GM18526 (cell line): ENCODE results near the gene MED12L.

Experiments
- POLR2A ChIP-seq: IDR thresholded peaks from 3 replicates; pipeline ENCODE4 v1.6.1; 2011; ENCODE audit not compliant: insufficient read length; ENCODE audit errors: extremely low read depth

The MED12L gene

DNA sequence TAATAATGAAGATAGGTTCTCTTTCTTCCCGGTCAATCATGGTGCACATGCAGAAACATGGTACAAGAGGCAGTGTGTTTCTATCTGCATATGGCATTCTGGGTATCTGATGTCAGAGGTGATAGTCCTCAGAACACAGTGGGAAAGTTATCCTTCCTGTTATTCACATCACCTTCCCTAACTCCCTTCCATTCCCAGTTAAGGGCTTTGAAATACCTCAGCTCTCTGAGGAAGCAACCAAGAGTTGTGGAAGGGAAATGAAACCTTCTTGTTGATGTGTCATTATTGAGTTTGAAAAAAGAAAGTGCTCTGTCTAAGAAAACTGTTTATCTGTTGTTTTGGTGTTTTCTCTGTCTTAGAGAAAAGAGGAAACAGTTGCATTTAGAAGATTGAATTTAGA is 265.8 kb downstream of the MED12L start:
- no peak for TF ChIP-seq POLR2A

DNA sequence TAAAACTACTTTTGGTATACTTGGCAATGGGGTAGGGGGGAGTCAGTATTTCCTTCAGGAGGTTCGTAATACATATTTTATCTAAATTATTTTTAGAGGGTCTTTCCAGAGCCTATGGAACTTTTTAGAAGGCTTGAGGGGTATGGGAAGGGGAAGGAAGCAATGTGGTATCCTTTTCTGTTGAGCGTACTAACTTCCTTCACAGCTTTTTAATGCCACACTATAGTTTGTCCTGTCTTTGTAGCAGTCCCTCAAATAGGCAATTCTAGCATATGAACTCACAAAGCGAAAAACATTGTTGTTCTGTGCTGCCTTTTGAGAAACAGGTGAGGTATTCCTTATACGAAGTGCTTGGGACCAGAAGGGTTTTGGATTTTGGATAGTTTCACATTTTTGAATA is 266.2 kb downstream of the MED12L start:
- TF ChIP-seq POLR2A = no peak

DNA sequence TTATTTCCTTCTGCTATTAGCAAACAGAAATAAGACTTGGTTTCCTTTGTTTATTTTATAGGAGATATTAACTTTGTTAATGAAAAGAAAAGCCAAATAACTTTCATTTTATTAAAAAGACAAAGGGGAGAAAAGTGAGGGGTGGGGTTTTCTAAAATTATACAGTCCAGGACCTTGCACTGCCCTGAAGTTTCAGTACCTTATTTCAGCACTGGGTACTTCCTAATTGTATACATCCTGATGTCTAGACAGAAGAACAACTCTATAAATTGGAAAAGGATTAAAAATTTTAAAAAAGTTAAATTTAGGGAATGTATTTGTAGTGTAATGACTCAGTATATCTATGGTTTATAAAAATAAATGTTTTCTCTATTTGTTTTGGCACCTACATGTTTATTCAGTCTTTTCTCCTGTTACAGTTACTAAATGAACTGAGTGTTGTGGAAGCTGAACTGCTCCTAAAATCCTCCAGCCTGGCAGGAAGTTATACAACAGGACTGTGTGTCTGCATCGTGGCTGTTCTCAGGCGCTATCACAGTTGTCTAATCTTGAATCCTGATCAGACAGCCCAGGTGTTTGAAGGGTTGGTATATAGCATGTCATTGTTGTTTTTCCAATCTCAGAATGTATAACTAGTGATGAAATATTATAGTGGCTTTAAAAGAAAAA is 271.5 kb downstream of the MED12L start:
- TF ChIP-seq POLR2A = no peak

DNA sequence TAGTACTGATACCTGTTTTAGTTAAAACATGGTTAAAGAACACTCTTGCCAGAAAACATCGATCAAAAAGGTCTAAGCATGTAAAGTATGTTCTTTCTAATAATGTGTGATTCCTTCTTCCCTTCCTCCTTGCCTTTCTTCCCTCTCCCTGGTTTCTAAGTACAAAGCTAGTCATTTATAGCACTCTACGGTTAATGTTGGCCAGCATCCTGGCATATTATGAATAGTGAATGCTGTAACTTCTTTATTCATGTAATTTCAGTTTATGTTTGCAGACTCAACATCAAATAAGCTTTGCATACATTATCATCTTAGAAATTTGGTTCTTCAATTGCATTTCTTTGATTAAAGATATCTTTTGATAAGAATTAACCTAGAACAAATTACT is 272.0 kb downstream of the MED12L start:
- no peak for TF ChIP-seq POLR2A

DNA sequence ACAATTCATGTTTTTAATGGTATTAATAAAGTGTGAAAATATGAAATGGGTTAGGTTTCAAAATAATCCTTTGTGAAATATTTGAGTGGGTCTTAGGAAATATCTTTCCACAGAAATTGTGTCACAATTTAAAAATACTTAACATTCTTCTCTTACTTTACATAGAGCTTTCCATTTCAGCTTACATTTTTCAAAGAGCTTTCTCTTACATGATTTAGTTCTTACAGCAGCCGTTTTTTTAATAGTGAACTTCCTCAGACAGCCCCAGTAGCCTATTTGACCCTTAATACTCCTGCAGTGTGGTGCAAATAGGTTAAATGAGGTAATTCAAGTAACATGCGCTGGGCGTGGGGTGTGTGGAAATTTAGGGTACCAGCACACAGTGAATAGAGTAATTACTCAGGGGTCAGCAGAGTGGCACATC is 277.3 kb downstream of the MED12L start:
- no peak for TF ChIP-seq POLR2A

DNA sequence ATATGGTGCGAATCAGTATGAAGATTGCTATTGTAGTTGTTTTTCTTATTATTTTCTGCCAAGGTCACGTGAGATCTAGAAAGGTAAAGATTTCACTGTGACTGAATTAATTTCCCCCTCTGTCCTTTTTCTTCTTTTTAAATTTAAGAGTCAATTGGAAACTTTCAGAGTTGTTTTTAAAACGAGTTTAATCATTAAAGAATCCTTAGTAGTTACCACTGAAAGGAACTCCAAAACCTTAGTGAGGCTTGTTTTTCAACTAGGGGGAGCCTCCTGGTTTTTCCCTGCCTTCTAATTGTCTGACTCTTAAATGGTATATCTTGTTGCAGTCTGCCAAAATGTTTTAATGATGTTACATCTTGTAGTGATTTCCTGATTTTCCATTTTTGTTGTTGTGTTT is 281.5 kb downstream of the MED12L start:
- no peak for TF ChIP-seq POLR2A

DNA sequence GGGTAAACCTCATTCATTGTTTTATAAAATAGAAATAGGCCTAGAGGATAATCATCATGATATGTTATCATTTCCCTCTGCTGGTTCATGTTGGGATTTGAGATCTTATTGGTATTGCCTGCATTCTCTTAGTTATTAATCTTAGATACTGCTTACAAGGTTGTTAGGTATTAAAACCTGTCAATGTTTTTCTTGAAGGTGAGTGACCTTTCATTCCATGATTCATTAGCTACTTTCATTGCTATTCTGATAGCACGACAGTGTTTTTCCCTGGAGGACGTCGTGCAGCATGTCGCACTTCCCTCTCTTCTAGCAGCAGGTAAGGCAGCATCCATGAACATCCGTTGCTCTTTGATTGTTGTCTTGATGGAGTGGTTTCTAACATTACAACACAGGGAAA is 282.0 kb downstream of the MED12L start:
- TF ChIP-seq POLR2A = no peak

DNA sequence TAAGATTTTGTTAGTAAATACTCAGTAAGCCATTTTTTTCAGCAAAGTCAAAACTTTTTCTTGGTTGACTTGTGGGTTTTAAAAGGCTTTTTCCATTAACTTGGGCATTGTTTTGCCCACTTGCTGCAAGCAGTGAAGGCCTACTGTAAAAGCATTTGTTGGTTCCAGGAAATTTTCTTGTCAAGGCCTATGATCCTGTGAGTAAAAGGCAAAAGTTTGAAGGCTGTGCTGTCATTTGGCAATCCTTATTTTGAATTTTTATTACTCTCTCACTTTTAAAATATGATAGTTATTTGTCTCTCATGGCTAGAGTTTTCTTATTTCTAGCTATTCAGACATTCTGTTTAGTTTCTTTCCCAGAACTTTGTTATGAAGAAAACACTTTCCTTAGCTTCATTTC is 286.1 kb downstream of the MED12L start:
- TF ChIP-seq POLR2A = no peak

DNA sequence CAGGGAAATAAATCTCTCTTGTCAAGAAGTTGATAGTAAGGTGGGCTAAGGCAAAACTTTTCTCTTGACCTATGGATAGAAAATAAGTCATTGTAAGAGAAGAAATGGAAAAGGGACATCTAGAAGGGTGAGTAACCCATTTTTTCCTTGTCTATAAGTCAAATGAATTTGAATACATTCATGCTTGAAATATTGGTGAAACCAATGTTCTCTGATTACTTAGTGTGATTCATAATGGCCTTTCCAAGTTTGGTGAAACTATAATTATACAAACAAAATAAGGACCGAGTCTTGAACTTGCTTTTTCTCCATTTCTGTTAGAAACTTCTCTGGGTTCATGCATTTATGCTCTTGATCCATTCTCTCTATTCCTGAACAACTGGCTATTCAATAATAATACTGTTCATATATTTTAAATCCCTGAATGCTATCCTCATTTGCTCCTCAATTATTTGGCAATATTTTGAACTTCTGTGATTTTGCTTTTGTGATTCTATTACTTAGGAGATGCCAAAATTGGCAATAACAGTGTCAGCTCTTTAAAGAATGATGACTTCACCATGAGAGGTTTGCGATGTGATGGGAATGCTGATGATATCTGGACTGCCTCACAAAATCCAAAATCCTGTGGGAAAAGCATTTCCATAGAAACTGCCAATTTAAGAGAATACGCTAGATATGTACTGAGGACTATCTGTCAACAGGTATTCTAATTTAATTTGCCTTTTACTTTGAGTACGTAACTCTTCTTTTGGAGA is 286.8 kb downstream of the MED12L start:
- TF ChIP-seq POLR2A = no peak

DNA sequence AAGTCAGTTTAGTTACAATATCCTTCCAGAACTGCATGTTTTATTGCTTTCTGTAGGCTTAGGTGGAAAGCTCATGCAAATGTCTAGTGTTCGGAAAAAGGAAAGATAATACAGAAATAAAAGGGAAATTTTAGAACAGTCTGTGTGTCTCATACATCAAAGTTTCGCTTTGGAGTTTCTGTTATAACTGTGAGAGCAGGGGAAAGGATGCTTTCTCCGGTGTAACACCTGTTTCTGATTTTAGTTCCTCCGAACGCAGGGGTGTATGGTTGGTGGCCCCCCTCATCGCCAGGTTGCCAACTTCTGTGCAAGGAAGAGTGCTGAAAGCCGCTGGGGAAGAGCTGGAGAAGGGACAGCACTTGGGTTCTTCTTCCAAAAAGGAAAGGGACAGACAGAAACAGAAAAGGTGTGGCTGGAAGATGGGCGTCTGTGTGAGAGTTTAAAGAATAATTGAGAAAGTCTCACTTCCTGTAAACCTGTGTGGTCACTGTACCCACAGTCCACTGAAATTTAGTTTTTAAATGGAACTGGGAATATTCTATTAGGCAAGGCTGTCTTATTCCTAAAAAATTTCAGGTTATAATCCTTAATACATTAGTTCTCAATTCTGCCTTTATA is 292.4 kb downstream of the MED12L start:
- no peak for TF ChIP-seq POLR2A

DNA sequence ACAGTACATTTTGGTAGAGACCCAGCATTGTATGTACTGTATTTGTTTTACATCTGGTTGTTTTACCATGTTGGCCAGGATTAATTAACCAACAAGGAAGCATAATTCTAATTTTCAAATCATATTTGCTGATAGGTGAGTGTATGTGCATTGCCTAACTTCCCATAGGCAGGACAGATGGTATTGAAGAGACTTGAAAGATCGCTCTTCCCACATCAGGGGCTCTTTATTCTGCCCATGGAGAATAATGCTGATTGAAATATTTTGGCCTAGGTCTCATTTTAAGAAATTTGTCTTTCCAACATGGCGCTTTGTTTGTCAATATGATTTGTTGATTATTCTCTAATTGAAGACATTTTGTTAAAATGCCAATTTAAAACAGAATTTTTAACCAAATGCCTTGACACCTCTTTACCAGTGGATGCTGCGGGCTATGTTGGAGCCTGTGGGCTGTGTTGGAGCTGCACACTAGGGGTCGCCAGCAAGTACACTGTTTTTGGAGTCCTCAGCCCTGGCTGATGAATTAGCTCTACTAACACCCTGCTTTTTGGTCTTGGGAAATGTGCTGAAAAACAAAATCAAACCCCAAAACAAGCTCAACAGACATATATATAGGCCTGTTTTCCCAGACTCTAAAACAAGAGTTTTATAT is 293.7 kb downstream of the MED12L start:
- no peak for TF ChIP-seq POLR2A

DNA sequence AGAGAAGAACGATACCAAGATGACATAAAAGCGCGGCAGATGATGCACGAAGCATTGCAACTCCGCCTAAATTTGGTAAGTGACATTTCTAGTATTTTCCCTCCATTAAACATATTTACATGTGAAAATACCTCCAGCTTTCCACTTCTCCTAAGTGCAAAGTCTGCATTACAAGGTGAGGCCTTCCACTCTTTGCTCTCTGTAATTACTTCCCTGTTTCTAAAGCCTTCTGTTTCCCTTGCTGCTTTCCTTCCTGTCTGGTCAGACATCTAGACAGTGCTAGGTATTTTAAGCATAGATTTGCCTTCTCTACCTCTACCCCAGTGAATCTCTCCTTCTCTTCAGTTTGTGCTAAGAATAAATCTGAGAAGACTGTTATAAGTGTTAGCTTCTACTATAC is 297.2 kb downstream of the MED12L start:
- no peak for TF ChIP-seq POLR2A

DNA sequence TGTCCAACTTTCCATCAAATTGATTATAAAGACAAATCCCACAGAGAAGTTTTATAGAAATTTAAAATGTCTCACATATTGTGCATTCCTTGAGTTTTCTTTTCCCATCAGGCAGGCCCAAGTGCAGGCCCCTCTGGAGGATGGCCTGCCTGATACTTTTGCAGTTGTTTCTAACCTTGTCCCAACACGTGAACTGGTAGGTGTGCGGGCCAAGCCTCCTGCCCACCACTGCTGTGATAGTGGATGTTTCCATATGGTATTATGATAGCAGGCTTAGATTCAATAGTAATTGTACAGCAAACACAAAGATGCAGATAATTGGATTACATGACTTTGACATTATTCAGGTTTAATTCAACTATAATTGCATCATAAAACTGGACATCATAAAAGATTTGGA is 297.6 kb downstream of the MED12L start:
- TF ChIP-seq POLR2A = no peak

DNA sequence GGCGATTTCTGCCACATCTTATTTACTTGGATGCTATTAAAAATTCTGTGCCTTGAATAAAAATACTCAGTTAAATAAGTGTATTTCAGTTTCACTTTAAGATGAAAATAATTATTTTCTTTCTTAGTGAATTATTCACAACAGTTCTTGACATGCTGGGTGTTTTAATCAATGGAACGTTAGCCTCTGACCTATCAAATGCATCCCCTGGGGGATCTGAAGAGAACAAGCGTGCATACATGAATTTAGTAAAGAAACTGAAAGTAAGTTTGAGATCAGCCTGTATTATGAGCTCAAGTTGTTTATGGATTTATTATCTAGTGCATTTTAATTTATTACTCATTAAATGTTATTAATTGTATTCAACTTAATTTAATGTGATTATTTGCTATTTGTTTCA is 298.5 kb downstream of the MED12L start:
- no peak for TF ChIP-seq POLR2A

DNA sequence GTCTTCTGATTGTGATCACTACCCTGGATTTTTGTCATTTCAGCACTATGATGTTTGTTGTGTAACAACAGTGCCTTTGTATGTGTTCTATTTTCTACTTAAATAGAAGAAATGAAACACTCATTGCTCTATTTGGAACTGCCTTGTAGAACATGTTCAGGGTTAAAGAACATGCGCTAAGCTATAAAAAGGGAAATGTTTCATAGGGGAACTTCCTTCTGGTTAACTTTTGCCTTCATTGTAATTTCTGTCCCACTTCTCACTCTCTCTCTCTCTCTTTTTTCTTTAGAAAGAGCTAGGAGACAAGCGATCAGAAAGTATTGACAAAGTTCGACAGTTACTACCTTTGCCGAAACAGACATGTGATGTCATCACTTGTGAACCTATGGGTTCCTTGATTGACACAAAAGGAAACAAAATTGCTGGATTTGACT is 299.3 kb downstream of the MED12L start, which contains the start of gene P2RY12:
Gene P2RY12 (minus strand): TSS at position 13 of the 434 bp plus-strand sequence. CDS start 45,908 bp downstream, outside the sequence.
- no peak for TF ChIP-seq POLR2A

DNA sequence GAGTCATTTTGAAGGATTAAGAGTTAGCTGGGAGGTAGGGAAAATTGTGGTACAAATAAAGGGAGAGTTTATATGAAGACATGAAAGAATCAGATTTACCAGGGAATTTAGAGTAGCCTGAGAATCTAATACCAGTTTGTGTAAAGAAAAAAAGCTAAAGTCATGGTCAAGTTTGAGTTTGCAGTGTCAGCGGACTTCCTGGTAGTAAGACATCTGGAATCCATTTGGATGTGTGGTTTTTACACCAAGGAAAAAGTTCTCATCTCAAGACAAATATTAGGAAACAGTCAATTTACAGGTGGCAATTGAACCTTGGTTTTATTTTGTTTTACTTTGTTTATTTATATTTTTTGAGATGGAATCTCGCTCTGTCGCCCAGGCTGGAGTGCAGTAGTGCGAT is 300.6 kb downstream of the MED12L start:
- no peak for TF ChIP-seq POLR2A

DNA sequence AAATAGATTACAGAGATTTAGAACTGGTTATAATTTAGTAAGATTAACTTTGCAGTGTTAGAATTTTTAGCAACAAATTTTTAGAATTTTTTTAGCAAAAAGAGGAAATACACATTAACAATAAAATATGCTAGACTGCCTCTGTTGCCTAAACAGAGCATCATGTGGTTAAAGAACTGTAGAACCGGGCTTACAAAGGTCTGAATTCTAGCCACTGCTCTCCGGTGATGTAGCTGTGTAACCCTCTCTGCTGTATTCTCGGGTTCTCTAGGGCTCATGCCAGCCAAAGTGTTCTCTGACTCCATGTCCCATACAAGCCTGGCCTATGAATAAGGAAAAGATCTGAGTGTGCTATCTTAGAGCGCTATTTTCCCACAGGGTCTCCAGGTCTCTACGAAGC is 302.0 kb downstream of the MED12L start:
- TF ChIP-seq POLR2A = no peak
